Uterus (tissue), 4 donors: ENCODE data around the gene OR2T11. TPM values are rescaled to one million over a fixed set of nuclear protein-coding genes. Genes with fewer than 3 reads are reported as not detected.
A peak's percentile ranks its signal among the peaks of the same experiment; 100 is the strongest.

ENCODE experiments used
- DNase-seq, 2 donors: peaks; one replicate each; pipeline ENCODE4 v3.0.0-alpha.2; 2019 to 2020
- H3K27ac ChIP-seq, 2 donors: fragments of 200-600 bp; sonication (generic); 1 replicate in 1 of 2; 2 replicates in 1 of 2; pipeline ENCODE4 v1.5.1; 2016 to 2018
- H3K27me3 ChIP-seq, 2 donors: fragments of 200-600 bp; sonication (generic); one replicate each; pipeline ENCODE4 v1.5.1; 2018 to 2019; ENCODE audit warnings: control low read depth in 1 of 2
- H3K36me3 ChIP-seq, 2 donors: fragments of 200-600 bp; sonication (generic); one replicate each; pipeline ENCODE4 v1.5.1; 2019; ENCODE audit warnings: control low read depth in 1 of 2
- H3K4me1 ChIP-seq, 2 donors: fragments of 200-600 bp; sonication (generic); one replicate each; pipeline ENCODE4 v1.5.1; 2018 to 2019; ENCODE audit warnings: control low read depth in 1 of 2
- H3K4me3 ChIP-seq, 2 donors: fragments of 200-600 bp; sonication (generic); 1 replicate in 1 of 2; 2 replicates in 1 of 2; pipeline ENCODE4 v1.5.1; 2018 to 2019; ENCODE audit warnings: mild to moderate bottlenecking in 1 of 2
- H3K9me3 ChIP-seq, 2 donors: fragments of 200-600 bp; sonication (generic); one replicate each; pipeline ENCODE4 v1.5.1; 2019; ENCODE audit warnings: control low read depth in 1 of 2
- CTCF ChIP-seq, 4 experiments: fragments of 200-600 bp in 2 of 4; fragments of 450-650 bp in 2 of 4; sonication (generic) in 2 of 4; IDR thresholded peaks; one replicate each; pipeline ENCODE4 v1.5.1; 2016 to 2019; ENCODE audit warnings: antibody characterized with exemption in 4 of 4, mild to moderate bottlenecking in 2 of 4, moderate library complexity in 1 of 4
- POLR2A ChIP-seq, 2 donors: fragments of 450-650 bp; IDR thresholded peaks; one replicate each; pipeline ENCODE4 v1.6.1; 2016; ENCODE audit warnings: antibody characterized with exemption in 2 of 2, mild to moderate bottlenecking in 1 of 2, moderate library complexity in 1 of 2
- intact Hi-C: fragments of 100-400 bp; cut with DNase I; formaldehyde crosslinking; loops from one replicate; pipeline ENCODE4 v1.15.1; 2023; ENCODE audit warnings: low total_unique reads
- total RNA-seq, 4 donors: library from RNA; depleted of rRNA in 3 of 4; stranded (reverse); fragments of >200 nt in 3 of 4; gene quantifications; one replicate each; pipeline versions ENCODE4 v1.1.0 to v1.2.4, GENCODE V29; 2014 to 2023
- donor health status: DM: yes; HTN: yes; CAD: no.

The OR2T11 gene
- total RNA-seq, 4 donors from 2014 or later: not detected

GRCh38 chr1:248625971-248626370 lies 8.9 kb downstream of the OR2T11 start:
- Histone ChIP-seq H3K27ac (no peak overlapping the region), H3K27me3 (no peaks in the 10 kb centered on the region), H3K4me1 (no peaks in the 10 kb centered on the region), H3K4me3 (no peak overlapping the region), H3K9me3 (no peaks in the 10 kb centered on the region), H3K36me3 (no peaks in the 10 kb centered on the region)
- intact Hi-C loops: no loop called here
- TF ChIP-seq CTCF (IDR thresholded peaks at IDR 0.05) (no peak), POLR2A (IDR thresholded peaks at IDR 0.05) (no peak)
- no peak for DNase-seq

- H3K36me3 ChIP-seq: no peaks in the 10 kb centered on the region
- H3K4me3 ChIP-seq: no peak overlapping the region
- no peak for DNase-seq
- H3K27ac ChIP-seq: no peak overlapping the region
- H3K27me3 ChIP-seq: no peaks in the 10 kb centered on the region
- no peaks in the 10 kb centered on the region for H3K4me1 ChIP-seq
- TF ChIP-seq POLR2A (IDR thresholded peaks at IDR 0.05): no peak
- no peak for TF ChIP-seq CTCF (IDR thresholded peaks at IDR 0.05)
- no peaks in the 10 kb centered on the region for H3K9me3 ChIP-seq
- intact Hi-C loops: no loop called here
These were observed 9.7 kb downstream of the OR2T11 start for GRCh38 chr1:248625166-248625565.

- Histone ChIP-seq H3K27ac (no peak overlapping the region), H3K36me3 (no peaks in the 10 kb centered on the region), H3K4me3 (no peak overlapping the region), H3K9me3 (no peaks in the 10 kb centered on the region), H3K4me1 (no peaks in the 10 kb centered on the region), H3K27me3 (no peaks in the 10 kb centered on the region)
- intact Hi-C loops: no loop called here
- DNase-seq: no peak
- TF ChIP-seq CTCF (IDR thresholded peaks at IDR 0.05): peak in 1 of 4 experiments; percentile 22
- no peak for TF ChIP-seq POLR2A (IDR thresholded peaks at IDR 0.05)
These were observed 12.3 kb downstream of the OR2T11 start for GRCh38 chr1:248622570-248623001.

- Histone ChIP-seq H3K4me3 (no peak overlapping the region), H3K9me3 (no peaks in the 10 kb centered on the region), H3K4me1 (no peaks in the 10 kb centered on the region), H3K36me3 (no peaks in the 10 kb centered on the region), H3K27ac (no peak overlapping the region), H3K27me3 (no peaks in the 10 kb centered on the region)
- intact Hi-C loops: no loop called here
- TF ChIP-seq CTCF (IDR thresholded peaks at IDR 0.05) (no peak), POLR2A (IDR thresholded peaks at IDR 0.05) (no peak)
- no peak for DNase-seq
These were observed 13.1 kb downstream of the OR2T11 start for GRCh38 chr1:248621770-248622169.

GRCh38 chr1:248618878-248619277 lies 16.0 kb downstream of the OR2T11 start:
- Histone ChIP-seq H3K4me3 (no peak overlapping the region), H3K9me3 (no peaks in the 10 kb centered on the region), H3K36me3 (no peaks in the 10 kb centered on the region), H3K27me3 (no peaks in the 10 kb centered on the region), H3K4me1 (no peaks in the 10 kb centered on the region), H3K27ac (no peak overlapping the region)
- TF ChIP-seq POLR2A (IDR thresholded peaks at IDR 0.05): no peak
- peak in 3 of 4 experiments; percentile 25 to 34 (median 30) for TF ChIP-seq CTCF (IDR thresholded peaks at IDR 0.05)
- intact Hi-C loops: no loop called here
- DNase-seq: no peak
